ENCODE measurements around the gene TBATA. TPM values are rescaled to one million over a fixed set of nuclear protein-coding genes. Genes with fewer than 3 reads are reported as not detected.

Gene TBATA
- total RNA-seq, 1 donor from 2014 or later = not detected

DNA sequence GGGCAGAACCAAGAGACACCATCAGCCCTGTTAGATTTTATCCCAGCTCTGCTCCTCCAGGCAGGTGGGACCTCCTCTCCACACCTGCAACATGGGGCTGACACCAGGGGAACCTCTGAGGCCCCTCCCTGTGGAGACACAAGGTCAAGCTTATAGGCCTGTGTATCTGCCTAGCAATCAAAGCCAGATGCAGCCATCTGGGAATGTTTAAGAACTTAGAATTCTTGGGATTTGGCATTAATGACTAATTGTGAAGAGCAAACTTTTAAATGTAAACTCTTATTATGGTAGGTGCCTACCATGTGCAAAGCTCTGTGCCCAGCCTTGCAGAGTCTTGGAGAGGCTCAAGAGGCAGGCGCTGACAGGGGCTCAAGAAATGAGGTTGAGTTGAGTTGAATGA, 52.1 kb downstream of the TBATA start:
- Mint-ChIP-seq H3K27ac (no peak overlapping the region), H3K4me3 (ENCODE audit: low read depth) (no peak overlapping the region), H3K9me3 (ENCODE audit: low read depth) (no peaks in the 10 kb centered on the region), H3K36me3 (ENCODE audit: insufficient read depth) (no peaks in the 10 kb centered on the region), H3K4me1 (ENCODE audit: low read depth) (no peaks in the 10 kb centered on the region), H3K27me3 (peaks cover 7% of the 10 kb centered on the region)
- no peak for DNase-seq (ENCODE audit: low spot score, unreplicated experiment)
- TF ChIP-seq, protein P1, sequence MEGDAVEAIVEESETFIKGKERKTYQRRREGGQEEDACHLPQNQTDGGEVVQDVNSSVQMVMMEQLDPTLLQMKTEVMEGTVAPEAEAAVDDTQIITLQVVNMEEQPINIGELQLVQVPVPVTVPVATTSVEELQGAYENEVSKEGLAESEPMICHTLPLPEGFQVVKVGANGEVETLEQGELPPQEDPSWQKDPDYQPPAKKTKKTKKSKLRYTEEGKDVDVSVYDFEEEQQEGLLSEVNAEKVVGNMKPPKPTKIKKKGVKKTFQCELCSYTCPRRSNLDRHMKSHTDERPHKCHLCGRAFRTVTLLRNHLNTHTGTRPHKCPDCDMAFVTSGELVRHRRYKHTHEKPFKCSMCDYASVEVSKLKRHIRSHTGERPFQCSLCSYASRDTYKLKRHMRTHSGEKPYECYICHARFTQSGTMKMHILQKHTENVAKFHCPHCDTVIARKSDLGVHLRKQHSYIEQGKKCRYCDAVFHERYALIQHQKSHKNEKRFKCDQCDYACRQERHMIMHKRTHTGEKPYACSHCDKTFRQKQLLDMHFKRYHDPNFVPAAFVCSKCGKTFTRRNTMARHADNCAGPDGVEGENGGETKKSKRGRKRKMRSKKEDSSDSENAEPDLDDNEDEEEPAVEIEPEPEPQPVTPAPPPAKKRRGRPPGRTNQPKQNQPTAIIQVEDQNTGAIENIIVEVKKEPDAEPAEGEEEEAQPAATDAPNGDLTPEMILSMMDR (IDR thresholded peaks at IDR 0.05; ENCODE audit: unreplicated experiment) = no peak

DNA sequence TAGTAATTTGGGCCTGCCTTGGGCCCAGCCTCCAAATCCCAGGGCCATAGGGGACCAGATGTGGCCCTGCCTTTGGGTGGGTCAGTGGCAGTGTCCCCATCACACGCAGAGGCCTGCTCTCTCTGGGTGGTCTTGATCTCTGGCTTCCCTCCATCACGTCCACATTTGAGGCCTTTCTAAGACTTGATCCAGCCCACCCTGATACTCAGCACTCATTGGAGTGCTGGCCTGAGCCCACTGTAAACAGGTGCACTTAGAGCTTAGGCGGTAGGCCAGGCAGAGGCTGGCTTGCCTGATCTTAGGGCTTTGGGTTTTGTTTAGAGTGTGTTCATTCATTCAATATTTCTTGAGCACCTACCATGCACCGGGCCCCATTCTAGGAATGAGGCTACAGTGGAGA, 52.6 kb downstream of the TBATA start:
- Mint-ChIP-seq H3K27ac (no peak overlapping the region), H3K36me3 (ENCODE audit: insufficient read depth) (no peaks in the 10 kb centered on the region), H3K4me1 (ENCODE audit: low read depth) (no peaks in the 10 kb centered on the region), H3K27me3 (peaks cover 7% of the 10 kb centered on the region), H3K4me3 (ENCODE audit: low read depth) (no peak overlapping the region), H3K9me3 (ENCODE audit: low read depth) (no peaks in the 10 kb centered on the region)
- DNase-seq (ENCODE audit: low spot score, unreplicated experiment) = no peak
- TF ChIP-seq, protein P1 (IDR thresholded peaks at IDR 0.05; ENCODE audit: unreplicated experiment) = no peak

DNA sequence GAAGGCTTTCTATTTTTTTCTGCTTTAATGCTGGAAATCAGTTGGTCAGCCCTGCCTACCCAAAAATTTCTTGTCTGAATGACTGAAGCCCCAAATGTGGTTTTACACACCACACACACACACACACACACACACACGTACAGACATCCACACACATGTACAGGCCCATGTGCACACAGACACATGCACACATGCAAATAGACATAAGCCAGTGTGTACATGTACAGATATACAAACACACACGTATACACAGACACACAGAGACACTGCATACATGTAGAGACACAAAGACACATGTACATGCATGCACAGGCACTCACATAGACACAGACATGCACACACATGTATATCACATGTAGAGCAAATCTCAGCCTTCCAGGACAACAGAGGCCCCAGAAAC, 54.2 kb downstream of the TBATA start:
- no peaks in the 10 kb centered on the region for H3K4me1 Mint-ChIP-seq (ENCODE audit: low read depth)
- TF ChIP-seq, protein P1 (IDR thresholded peaks at IDR 0.05; ENCODE audit: unreplicated experiment) = no peak
- DNase-seq (ENCODE audit: low spot score, unreplicated experiment) = no peak
- H3K27ac Mint-ChIP-seq = no peak overlapping the region
- H3K27me3 Mint-ChIP-seq = peaks cover 7% of the 10 kb centered on the region
- H3K9me3 Mint-ChIP-seq (ENCODE audit: low read depth) = no peaks in the 10 kb centered on the region
- no peaks in the 10 kb centered on the region for H3K36me3 Mint-ChIP-seq (ENCODE audit: insufficient read depth)
- H3K4me3 Mint-ChIP-seq (ENCODE audit: low read depth) = no peak overlapping the region

DNA sequence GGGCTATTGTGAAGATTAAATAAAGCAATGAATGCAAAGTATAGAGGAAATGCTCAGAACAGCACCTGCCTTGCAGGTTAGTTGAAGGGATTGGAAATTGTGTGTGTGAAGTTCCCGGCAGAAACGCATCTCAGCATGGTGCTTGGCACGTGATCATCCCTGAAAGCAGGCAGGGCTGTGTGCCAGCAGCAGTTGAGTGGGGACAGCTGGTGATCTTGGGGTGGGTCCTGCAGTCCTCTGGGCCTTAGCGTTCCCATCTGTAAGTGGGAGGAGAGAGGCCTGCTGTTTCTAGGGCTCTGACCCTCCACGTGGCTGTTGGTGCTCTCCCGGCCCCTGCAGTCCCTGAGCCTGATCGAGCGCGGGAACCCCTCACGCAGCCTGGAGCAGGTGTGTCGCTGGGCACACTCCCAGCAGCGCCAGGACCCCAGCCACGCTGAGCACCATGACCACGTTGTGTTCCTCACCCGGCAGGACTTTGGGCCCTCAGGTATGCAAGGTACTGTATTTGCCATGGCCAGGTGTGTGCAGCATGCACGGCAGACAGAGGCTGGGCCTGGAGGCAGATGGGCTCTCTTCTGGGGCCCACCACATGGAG, 55.3 kb downstream of the TBATA start:
- Mint-ChIP-seq H3K4me3 (ENCODE audit: low read depth) (no peak overlapping the region), H3K27me3 (peaks cover 7% of the 10 kb centered on the region), H3K36me3 (ENCODE audit: insufficient read depth) (no peaks in the 10 kb centered on the region), H3K27ac (no peak overlapping the region), H3K4me1 (ENCODE audit: low read depth) (no peaks in the 10 kb centered on the region), H3K9me3 (ENCODE audit: low read depth) (no peaks in the 10 kb centered on the region)
- DNase-seq (ENCODE audit: low spot score, unreplicated experiment) = no peak
- TF ChIP-seq, protein P1 (IDR thresholded peaks at IDR 0.05; ENCODE audit: unreplicated experiment) = no peak

DNA sequence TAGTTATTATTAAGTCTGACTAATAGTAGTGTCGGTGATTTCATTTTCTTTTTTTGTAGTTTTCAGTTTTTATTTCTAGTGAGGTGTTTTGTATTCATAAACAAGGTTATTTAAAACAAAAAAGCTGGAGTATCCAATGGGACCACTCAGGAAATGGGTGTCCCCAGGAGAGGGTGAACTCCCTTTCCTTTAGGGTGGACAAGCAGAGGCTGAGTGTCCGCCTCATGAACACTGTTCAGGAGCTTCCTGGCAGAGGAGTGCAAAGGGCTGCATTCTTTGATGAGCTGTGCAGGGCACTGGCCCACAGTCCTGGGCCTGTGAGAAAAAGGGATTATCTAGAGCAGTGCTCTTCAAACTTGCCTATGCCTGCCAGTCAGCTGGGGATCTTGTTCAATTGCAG, 56.8 kb downstream of the TBATA start:
- Mint-ChIP-seq H3K9me3 (ENCODE audit: low read depth) (no peaks in the 10 kb centered on the region), H3K27me3 (peaks cover 7% of the 10 kb centered on the region), H3K4me1 (ENCODE audit: low read depth) (no peaks in the 10 kb centered on the region), H3K4me3 (ENCODE audit: low read depth) (no peak overlapping the region), H3K36me3 (ENCODE audit: insufficient read depth) (no peaks in the 10 kb centered on the region), H3K27ac (no peak overlapping the region)
- DNase-seq (ENCODE audit: low spot score, unreplicated experiment) = no peak
- TF ChIP-seq, protein P1 (IDR thresholded peaks at IDR 0.05; ENCODE audit: unreplicated experiment) = no peak
